ENCODE data around the gene SDK1.

DNA sequence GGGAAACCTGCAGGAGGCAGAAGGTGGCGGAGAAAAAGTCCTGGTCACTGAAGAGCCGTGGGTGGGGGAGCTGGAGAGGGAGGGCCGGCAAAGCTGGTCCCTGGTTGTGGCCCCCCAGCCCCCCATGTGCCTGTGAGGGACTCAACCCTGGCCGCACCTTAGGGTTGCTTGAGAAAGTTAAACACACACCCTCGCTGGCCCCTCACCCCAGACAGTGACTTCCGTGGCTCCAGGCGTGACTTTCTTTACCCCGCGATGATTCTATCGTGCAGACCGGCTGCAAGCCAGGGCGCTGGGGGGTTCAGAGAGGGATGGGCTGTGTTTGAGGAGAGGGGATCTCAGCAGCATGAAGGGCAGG lies 933.4 kb downstream of the SDK1 start:
- TF ChIP-seq, protein P1, sequence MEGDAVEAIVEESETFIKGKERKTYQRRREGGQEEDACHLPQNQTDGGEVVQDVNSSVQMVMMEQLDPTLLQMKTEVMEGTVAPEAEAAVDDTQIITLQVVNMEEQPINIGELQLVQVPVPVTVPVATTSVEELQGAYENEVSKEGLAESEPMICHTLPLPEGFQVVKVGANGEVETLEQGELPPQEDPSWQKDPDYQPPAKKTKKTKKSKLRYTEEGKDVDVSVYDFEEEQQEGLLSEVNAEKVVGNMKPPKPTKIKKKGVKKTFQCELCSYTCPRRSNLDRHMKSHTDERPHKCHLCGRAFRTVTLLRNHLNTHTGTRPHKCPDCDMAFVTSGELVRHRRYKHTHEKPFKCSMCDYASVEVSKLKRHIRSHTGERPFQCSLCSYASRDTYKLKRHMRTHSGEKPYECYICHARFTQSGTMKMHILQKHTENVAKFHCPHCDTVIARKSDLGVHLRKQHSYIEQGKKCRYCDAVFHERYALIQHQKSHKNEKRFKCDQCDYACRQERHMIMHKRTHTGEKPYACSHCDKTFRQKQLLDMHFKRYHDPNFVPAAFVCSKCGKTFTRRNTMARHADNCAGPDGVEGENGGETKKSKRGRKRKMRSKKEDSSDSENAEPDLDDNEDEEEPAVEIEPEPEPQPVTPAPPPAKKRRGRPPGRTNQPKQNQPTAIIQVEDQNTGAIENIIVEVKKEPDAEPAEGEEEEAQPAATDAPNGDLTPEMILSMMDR (IDR thresholded peaks at IDR 0.05; ENCODE audit: low read depth, low read length, poor library complexity, severe bottlenecking): no peak
- no peak for TF ChIP-seq EZH2phosphoT487 (IDR thresholded peaks at IDR 0.05; ENCODE audit: borderline replicate concordance, low read length)

Data from DOHH2 (cell line).